Prostate gland (tissue), 2 donors: Measurements from ENCODE around the gene PGPEP1. TPM values are rescaled to one million over a fixed set of nuclear protein-coding genes. Genes with fewer than 3 reads are reported as not detected.
"Not testable (repeated sequence)": the region's sequence is repeated elsewhere in the genome, so short reads cannot be mapped to it uniquely, and the experiment has no call there.

ENCODE experiments used
- DNase-seq: peaks from one replicate; pipeline ENCODE4 v3.0.0-alpha.2; 2019; ENCODE audit warnings: low spot score
- H3K27ac ChIP-seq, 2 donors: fragments of 200-600 bp; sonication (generic); 2 replicates each; pipeline ENCODE4 v1.5.1; 2017 to 2019
- H3K27me3 ChIP-seq: fragments of 200-600 bp; sonication (generic); replicated peaks from 2 replicates; pipeline ENCODE4 v1.5.1; 2019; ENCODE audit not compliant: insufficient read depth
- H3K36me3 ChIP-seq, 2 donors: fragments of 200-600 bp; sonication (generic); 1 replicate in 1 of 2; 2 replicates in 1 of 2; pipeline versions ENCODE4 v1.5.1 to v1.8.1; 2017 to 2019
- H3K4me1 ChIP-seq: fragments of 200-600 bp; sonication (generic); replicated peaks from 2 replicates; pipeline ENCODE4 v1.5.1; 2019
- H3K4me3 ChIP-seq, 2 donors: fragments of 200-600 bp; sonication (generic); 2 replicates each; pipeline ENCODE4 v1.5.1; 2017 to 2019
- H3K9me3 ChIP-seq: fragments of 200-600 bp; sonication (generic); 2 replicates; pipeline ENCODE4 v1.5.1; 2017
- POLR2A ChIP-seq: fragments of 450-650 bp; IDR thresholded peaks from one replicate; pipeline ENCODE4 v1.6.1; 2016; ENCODE audit warnings: antibody characterized with exemption, mild to moderate bottlenecking
- POLR2AphosphoS5 ChIP-seq: sonication (generic); formaldehyde crosslinking; IDR thresholded peaks from one replicate; pipeline ENCODE4 v1.6.1; 2017; ENCODE audit warnings: antibody characterized with exemption
- WGBS: methylation state at CpG from one replicate; pipeline ENCODE4 v1.1.5; 2018; 5-methylcytosine and 5-hydroxymethylcytosine counted together
- intact Hi-C: fragments of 100-400 bp; cut with DNase I; formaldehyde crosslinking; loops from one replicate; pipeline ENCODE4 v1.14.2; 2022
- total RNA-seq, 2 donors: library from RNA; depleted of rRNA; stranded (reverse); fragments of >200 nt; gene quantifications; one replicate each; pipeline ENCODE4 v1.1.0, GENCODE V29; 2016
- TF ChIP-seq, protein P1 (sequence below), 4 experiments: fragments of 200-600 bp in 2 of 4; fragments of 450-650 bp in 2 of 4; sonication (generic) in 2 of 4; IDR thresholded peaks; 1 replicate in 3 of 4; 2 replicates in 1 of 4; pipeline ENCODE4 v1.5.1; 2016 to 2019; ENCODE audit warnings: antibody characterized with exemption in 4 of 4, mild to moderate bottlenecking in 2 of 4, moderate library complexity in 2 of 4

The PGPEP1 gene
- total RNA-seq, 2 donors from 2014 or later = 18.0 to 37.3 TPM

DNA sequence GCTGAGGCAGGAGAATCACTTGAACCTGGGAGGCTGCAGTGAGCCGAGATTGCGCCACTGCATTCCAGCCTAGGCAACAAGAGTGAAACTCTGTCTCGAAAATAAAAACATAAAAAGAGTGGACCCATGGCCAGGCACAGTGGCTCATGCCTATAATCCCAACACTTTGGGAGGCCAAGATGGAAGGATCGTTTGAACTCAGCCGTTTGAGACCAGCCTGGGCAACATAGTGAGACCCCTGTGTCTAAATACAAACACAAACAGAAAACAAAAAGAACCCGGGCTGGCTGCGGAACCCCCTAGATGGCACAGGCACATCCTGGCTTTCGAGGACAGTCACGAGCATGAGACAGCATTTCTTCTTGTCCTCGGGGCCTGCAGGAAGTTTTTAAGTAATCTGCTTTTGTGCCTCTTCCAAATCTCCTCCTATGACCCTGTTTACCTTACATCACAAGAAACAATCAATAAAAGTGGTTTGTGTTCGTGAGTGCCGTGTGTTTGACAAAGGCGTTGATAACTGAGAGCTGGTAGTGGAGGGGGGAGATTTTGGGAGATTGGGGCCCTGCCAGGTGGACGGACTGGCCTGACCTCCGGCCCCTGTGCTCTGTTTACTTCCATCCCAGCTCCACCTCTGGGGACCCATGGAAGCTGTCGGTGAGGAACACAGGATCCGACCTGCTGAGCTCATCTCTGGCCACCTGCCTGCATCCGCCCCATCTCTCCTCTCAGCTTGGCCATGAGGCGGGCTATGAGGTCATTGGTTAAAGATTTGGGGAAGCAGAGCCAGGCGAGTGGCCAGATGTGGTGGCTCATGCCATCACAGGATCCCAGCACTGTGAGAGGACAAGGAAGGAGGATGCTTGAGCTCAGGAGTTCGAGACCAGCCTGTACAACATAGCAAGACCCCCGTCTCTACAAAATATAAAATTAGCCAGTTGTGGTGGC is 39.7 kb downstream of the PGPEP1 start:
- Histone ChIP-seq H3K27me3 (no peaks in the 10 kb centered on the region), H3K4me1 (peaks cover 6% of the 10 kb centered on the region), H3K4me3 (no peak overlapping the region), H3K36me3 (no peaks in the 10 kb centered on the region), H3K27ac (peak overlapping the region; percentile 83 to 86), H3K9me3 (no peaks in the 10 kb centered on the region)
- DNase-seq = peak; percentile 94
- WGBS = 25% methylated on average over 22 of the region's 22 CpGs
- intact Hi-C loops = no loop called here
- TF ChIP-seq POLR2AphosphoS5 (peak; percentile 90), POLR2A (peak; percentile 7)
- TF ChIP-seq, protein P1, sequence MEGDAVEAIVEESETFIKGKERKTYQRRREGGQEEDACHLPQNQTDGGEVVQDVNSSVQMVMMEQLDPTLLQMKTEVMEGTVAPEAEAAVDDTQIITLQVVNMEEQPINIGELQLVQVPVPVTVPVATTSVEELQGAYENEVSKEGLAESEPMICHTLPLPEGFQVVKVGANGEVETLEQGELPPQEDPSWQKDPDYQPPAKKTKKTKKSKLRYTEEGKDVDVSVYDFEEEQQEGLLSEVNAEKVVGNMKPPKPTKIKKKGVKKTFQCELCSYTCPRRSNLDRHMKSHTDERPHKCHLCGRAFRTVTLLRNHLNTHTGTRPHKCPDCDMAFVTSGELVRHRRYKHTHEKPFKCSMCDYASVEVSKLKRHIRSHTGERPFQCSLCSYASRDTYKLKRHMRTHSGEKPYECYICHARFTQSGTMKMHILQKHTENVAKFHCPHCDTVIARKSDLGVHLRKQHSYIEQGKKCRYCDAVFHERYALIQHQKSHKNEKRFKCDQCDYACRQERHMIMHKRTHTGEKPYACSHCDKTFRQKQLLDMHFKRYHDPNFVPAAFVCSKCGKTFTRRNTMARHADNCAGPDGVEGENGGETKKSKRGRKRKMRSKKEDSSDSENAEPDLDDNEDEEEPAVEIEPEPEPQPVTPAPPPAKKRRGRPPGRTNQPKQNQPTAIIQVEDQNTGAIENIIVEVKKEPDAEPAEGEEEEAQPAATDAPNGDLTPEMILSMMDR (IDR thresholded peaks at IDR 0.05) = peak in 1 of 4 experiments; percentile 29

DNA sequence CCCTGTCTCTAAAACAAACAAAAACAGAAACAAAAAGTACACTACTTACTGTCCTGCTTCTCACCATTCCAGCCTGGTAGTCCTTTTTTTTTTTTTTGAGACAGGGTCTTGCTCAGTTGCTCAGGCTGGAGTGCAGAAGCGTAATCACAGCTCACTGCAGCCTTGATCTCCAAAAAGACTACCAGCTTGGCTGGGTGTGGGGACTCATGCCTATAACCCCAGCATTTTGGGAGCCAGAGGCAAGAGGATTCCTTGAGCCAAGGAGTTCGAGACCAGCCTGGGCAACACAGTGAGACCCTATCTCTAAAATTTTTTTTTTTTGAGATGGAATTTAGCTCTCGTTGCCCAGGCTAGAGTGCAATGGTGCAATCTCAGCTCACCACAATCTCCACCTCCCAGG is 40.4 kb downstream of the PGPEP1 start:
- DNase-seq = no peak
- no peaks in the 10 kb centered on the region for H3K9me3 ChIP-seq
- no peak overlapping the region for H3K4me3 ChIP-seq
- H3K36me3 ChIP-seq = no peaks in the 10 kb centered on the region
- intact Hi-C loops = no loop called here
- WGBS = 74% methylated on average over 3 of the region's 3 CpGs
- peak overlapping the region; percentile 83 to 86 for H3K27ac ChIP-seq
- H3K4me1 ChIP-seq = peaks cover 6% of the 10 kb centered on the region
- TF ChIP-seq, protein P1 (IDR thresholded peaks at IDR 0.05) = no peak
- TF ChIP-seq POLR2AphosphoS5 = no peak
- no peak for TF ChIP-seq POLR2A
- H3K27me3 ChIP-seq = no peaks in the 10 kb centered on the region

DNA sequence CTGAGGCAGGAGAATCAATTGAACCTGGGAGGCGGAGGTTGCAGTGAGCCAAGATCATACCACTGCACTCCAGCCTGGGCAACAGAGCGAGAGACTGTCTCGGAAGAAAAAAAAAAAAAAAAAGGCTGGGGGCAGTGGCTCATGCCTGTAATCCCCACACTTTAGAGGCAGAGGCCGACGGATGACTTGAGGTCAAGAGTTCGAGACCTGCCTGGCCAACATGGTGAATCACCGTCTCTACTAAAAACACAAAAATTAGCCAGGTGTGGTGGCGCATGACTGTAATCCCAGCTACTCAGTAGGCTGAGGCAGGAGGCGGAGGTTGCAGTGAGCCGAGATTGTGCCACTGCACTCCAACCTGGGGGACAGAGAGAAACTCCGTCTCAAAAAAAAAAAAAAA is 43.2 kb downstream of the PGPEP1 start:
- DNase-seq, H3K27ac ChIP-seq, H3K4me3 ChIP-seq, H3K9me3 ChIP-seq, H3K4me1 ChIP-seq, intact Hi-C loops, H3K36me3 ChIP-seq, H3K27me3 ChIP-seq: not testable (repeated sequence)
- 94% methylated on average over 11 of the region's 11 CpGs for WGBS

DNA sequence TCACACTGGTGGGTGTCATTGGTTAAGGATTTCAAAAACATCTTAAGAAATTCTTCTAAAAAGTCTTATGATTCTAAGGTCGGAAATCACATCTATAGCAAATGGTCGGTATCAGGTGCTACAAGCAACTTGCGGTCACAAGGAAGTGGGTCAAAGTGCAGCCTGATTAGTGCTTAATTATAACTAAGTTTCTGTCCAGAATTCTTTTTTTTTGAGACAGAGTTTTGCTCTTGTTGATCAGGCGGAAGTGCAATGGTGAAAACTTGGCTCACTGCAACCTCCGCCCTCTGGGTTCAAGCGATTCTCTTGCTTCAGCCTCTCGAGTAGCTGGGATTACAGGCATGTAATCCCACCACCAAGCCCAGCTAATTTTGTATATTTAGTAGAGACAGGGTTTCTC is 44.4 kb downstream of the PGPEP1 start:
- Histone ChIP-seq H3K36me3 (no peaks in the 10 kb centered on the region), H3K4me3 (no peak overlapping the region), H3K9me3 (no peaks in the 10 kb centered on the region), H3K27ac (no peak overlapping the region), H3K4me1 (peaks cover 6% of the 10 kb centered on the region), H3K27me3 (no peaks in the 10 kb centered on the region)
- intact Hi-C loops = no loop called here
- no peak for DNase-seq
- 94% methylated on average over 7 of the region's 7 CpGs for WGBS
- TF ChIP-seq, protein P1 (IDR thresholded peaks at IDR 0.05) = no peak
- no peak for TF ChIP-seq POLR2AphosphoS5
- no peak for TF ChIP-seq POLR2A

DNA sequence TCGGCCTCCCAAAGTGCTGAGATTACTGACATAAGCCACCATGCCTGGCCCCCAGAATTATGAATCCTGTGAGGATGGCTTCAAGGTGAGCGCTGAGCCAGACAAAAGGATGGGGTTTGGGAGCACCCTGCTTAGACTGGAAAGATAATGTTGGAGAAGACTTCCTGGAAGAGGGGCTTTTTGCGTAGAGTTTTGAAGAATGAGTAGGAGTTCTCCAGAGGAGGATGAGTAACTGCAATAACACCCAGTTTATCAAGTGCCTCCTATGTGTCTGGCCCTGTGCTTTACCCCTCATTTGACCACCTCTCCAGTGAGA is 44.9 kb downstream of the PGPEP1 start:
- no peaks in the 10 kb centered on the region for H3K27me3 ChIP-seq
- WGBS = 73% methylated on average over 3 of the region's 3 CpGs
- H3K27ac ChIP-seq = peak overlapping the region; percentile 72 to 79
- peaks cover 6% of the 10 kb centered on the region for H3K4me1 ChIP-seq
- no peak overlapping the region for H3K4me3 ChIP-seq
- H3K9me3 ChIP-seq = no peaks in the 10 kb centered on the region
- TF ChIP-seq, protein P1 (IDR thresholded peaks at IDR 0.05) = no peak
- no peak for TF ChIP-seq POLR2A
- TF ChIP-seq POLR2AphosphoS5 = no peak
- intact Hi-C loops = no loop called here
- DNase-seq = no peak
- H3K36me3 ChIP-seq = no peaks in the 10 kb centered on the region
